IPS DF 6.9 (cell line): ENCODE results near the gene KLHL21.

ENCODE experiments used
- DNase-seq: peaks from one replicate; pipeline ENCODE4 v3.0.0-alpha.2; 2013; ENCODE audit warnings: low read depth, low spot score
- H3K27ac ChIP-seq: one replicate; pipeline ENCODE4 v1.5.1; 2013; ENCODE audit warnings: low read length, control low read depth
- H3K27me3 ChIP-seq: 2 replicates; pipeline ENCODE4 v1.6.1; 2013; ENCODE audit warnings: mild to moderate bottlenecking, low read length; ENCODE audit not compliant: control insufficient read depth, insufficient read depth
- H3K36me3 ChIP-seq: 2 replicates; pipeline ENCODE4 v1.6.1; 2013; ENCODE audit warnings: low read length; ENCODE audit not compliant: control insufficient read depth, insufficient read depth
- H3K4me1 ChIP-seq: 2 replicates; pipeline ENCODE4 v1.6.1; 2013; ENCODE audit warnings: low read length; ENCODE audit not compliant: control insufficient read depth, insufficient read depth
- H3K4me3 ChIP-seq: 2 replicates; pipeline ENCODE4 v1.5.1; 2013; ENCODE audit warnings: mild to moderate bottlenecking, low read length
- H3K9me3 ChIP-seq: 2 replicates; pipeline ENCODE4 v1.6.1; 2013; ENCODE audit warnings: low read length, inconsistent platforms; ENCODE audit not compliant: control insufficient read depth, insufficient read depth
- WGBS: extraction: QIAGEN DNeasy Blood & Tissue Kit; methylation state at CpG from one replicate; pipeline ENCODE4 v1.1.7; 2013; ENCODE audit warnings: mixed read lengths, missing lambda C conversion rate; ENCODE audit not compliant: insufficient read length, insufficient coverage; 5-methylcytosine and 5-hydroxymethylcytosine counted together

Gene KLHL21

DNA sequence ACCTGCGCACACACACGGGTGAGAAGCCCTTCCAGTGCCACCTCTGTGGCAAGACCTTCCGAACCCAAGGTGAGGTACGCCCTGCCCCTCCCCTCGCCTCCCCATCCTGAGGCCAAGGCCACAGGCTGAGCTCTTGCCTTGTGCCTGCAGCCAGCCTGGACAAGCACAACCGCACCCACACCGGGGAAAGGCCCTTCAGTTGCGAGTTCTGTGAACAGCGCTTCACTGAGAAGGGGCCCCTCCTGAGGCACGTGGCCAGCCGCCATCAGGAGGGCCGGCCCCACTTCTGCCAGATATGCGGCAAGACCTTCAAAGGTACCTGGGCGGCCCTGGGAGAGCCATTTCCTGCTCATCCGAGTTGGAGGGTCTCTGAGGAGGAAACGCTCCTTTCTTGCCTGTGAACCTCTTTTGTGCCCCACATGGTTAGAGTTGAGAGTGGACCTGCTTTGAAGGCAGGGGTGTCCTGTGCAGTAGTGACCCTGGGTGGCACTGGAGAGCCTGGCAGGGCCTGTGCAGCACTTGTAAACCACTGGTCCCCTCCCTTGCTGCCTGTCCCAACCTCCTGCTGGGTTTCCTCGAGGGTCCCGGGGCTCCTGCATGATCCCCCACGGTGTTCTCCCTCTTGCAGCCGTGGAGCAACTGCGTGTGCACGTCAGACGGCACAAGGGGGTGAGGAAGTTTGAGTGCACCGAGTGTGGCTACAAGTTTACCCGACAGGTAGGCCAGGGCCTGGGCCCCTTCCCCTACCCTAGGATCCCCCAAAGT lies 14.4 kb downstream of the KLHL21 start:
- Histone ChIP-seq H3K4me3 (no peak overlapping the region), H3K4me1 (no peaks in the 10 kb centered on the region), H3K27me3 (no peaks in the 10 kb centered on the region), H3K36me3 (peaks cover 15% of the 10 kb centered on the region), H3K27ac (no peak overlapping the region), H3K9me3 (no peaks in the 10 kb centered on the region)
- no peak for DNase-seq
- no CpG with 5 or more reads among the region's 25 CpGs for WGBS

DNA sequence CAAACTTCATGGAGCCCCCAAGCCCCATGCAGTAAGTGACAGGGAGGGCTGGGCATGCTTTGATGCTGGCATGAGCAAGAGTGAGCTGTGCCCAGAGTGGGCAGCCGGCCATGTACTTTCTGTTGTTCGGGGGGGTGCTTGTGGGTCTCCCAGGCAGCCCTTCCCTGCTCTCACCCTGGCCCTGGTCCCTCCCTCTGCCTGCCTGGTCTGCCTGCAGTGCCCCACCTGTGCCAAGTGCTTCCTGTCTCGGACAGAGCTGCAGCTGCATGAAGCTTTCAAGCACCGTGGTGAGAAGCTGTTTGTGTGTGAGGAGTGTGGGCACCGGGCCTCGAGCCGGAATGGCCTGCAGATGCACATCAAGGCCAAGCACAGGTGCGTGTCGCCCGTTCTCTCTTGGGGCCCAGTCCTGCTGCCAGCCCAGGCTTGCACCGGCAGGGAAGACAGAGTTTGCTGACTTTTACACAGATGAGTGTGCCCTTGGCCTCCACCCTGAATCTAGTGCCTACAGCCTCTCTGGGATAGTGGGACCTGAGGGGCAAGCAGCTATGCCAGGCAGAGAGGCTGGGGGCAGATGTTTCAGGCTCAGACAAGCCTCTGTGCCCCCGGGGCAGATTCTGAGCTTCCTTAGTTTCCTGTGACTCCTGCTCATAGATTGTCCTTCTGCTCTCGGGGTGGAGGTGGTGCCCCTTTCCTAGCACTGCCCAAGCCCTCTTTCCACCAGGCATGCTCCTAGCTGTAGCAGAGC lies 15.2 kb downstream of the KLHL21 start:
- H3K9me3 ChIP-seq, result no peaks in the 10 kb centered on the region
- H3K27ac ChIP-seq, result no peak overlapping the region
- H3K4me1 ChIP-seq, result no peaks in the 10 kb centered on the region
- no peak overlapping the region for H3K4me3 ChIP-seq
- no CpG with 5 or more reads among the region's 13 CpGs for WGBS
- H3K27me3 ChIP-seq, result no peaks in the 10 kb centered on the region
- peaks cover 10% of the 10 kb centered on the region for H3K36me3 ChIP-seq
- no peak for DNase-seq

DNA sequence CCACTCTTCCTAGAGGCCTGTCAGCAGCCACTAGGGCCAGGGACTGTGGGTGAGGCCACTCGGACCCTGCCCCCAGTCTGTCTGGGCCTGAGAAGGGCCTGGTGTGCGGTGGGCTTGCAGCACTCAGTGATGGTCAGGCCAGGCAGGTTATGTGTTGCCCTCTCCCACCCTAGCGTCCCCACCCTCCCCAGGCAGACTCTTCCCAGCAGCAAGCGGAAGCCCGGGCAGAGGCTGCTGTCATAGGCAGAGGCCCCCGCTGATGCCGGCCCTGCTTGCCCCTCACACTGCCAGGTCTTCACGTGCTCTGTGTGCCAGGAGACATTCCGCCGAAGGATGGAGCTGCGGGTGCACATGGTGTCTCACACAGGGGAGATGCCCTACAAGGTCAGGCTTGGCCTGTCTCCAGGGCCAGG lies 16.3 kb downstream of the KLHL21 start:
- no peak overlapping the region for H3K27ac ChIP-seq
- H3K4me1 ChIP-seq, result no peaks in the 10 kb centered on the region
- peaks cover 10% of the 10 kb centered on the region for H3K36me3 ChIP-seq
- no peak for DNase-seq
- H3K4me3 ChIP-seq, result no peak overlapping the region
- no peaks in the 10 kb centered on the region for H3K9me3 ChIP-seq
- no CpG with 5 or more reads among the region's 11 CpGs for WGBS
- no peaks in the 10 kb centered on the region for H3K27me3 ChIP-seq

DNA sequence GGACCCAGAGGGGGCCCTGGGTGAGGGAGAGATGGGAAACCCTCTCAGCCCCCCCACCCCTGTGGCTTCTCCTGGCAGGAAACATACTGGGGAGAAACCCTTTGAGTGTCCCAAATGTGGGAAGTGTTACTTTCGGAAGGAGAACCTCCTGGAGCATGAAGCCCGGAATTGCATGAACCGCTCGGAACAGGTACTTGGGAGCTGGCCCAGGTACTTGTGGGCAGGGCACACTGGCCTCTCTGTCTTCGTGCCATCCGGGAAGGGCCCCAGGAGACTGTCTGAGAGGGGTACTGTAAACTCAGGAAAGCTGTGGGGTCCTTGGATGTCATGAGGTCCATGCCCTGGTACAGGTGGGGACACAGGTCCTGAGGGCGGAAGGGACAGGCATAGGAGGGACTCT lies 16.8 kb downstream of the KLHL21 start:
- H3K36me3 ChIP-seq, result peaks cover 8% of the 10 kb centered on the region

DNA sequence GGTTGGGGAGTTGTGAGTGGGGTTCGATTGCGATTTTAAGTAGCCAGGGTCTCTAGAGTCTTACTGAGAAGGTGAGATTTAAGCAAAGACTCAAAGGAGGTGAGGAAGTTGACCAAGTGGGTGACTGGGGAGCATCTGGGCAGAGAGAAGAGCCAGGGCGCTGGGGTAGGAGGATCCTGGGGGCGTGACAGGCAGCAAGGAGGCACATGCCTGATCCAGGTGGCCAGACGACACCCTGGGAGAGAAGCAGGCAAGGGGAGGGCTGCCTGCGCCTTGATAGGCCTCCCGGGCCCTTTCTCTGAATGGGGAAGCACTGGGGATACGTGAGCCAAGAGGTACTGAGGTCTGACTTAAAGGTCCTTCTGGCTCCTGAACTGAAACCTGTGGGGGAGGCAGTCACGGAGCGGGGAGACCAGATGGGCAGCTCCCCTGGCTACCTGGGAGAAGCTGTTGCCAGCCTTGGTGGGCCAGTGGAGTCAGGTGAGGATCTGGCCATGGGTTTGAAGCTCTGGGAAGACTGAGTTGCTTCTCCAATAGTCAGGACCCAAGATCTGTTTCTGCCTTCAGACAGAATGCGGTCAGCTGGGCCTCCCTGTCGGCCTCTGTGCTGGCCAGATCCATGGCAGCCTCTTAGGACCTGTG lies 17.5 kb downstream of the KLHL21 start:
- H3K36me3 ChIP-seq, result peaks cover 8% of the 10 kb centered on the region
- no peak overlapping the region for H3K27ac ChIP-seq
- H3K27me3 ChIP-seq, result no peaks in the 10 kb centered on the region
- 0 out of 2 replicates have a peak, but pooled peaks cover 3% of the 10 kb centered on the region for H3K4me1 ChIP-seq
- WGBS, result no CpG with 5 or more reads among the region's 12 CpGs
- no peaks in the 10 kb centered on the region for H3K9me3 ChIP-seq
- no peak overlapping the region for H3K4me3 ChIP-seq
- no peak for DNase-seq

More for the DNA sequence above, 16.8 kb downstream of the KLHL21 start:
- Histone ChIP-seq H3K4me3 (no peak overlapping the region), H3K4me1 (no peaks in the 10 kb centered on the region), H3K27me3 (no peaks in the 10 kb centered on the region), H3K27ac (no peak overlapping the region), H3K9me3 (no peaks in the 10 kb centered on the region)
- no CpG with 5 or more reads among the region's 7 CpGs for WGBS
- DNase-seq, result no peak

DNA sequence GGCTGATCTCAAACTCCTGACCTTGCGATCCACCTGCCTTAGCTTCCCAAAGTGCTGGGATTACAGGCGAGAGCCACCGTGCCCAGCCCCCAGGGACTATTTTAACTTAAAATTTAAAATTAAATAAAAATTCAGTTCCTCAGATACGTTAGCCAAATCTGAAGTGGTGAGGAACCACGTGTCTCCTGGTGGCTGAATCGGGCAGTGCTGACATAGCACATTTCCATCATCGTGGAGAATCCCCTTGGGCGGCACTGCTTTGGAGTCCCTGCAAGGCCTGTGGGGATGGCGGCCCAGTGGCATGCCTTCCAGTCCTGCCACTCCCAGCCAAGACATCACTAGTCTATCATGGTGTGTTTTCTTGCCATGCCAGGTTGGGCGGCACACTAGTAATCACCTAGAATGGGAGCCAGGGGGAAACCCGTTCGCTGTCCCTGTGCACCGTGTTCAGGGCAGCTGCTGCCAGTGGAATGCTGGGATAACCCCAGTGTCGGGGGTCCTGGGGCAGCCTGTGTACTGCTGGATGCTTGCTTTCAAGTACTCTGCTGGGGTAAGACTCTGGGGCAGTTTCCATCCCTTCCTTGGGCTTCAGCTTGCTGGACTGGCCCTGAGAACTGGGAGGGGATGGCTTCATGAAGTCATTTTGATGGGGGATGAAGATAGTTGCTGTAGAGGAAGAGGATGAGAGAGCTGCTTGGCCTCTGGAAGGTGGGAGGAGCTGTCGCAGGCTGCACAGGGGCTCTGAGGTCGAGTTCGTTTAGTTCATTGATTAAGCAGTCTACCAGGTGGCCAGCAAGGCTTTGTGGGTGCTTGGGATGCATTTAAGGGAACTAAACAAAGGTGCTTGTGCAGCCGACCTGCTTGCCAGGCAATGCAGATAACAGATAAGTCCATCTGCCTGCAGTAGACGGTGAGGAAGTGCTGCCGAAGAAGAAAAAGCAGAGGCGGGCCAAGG lies 18.3 kb downstream of the KLHL21 start:
- DNase-seq, result no peak
- WGBS, result no CpG with 5 or more reads among the region's 21 CpGs
- Histone ChIP-seq H3K4me3 (no peak overlapping the region), H3K27me3 (no peaks in the 10 kb centered on the region), H3K36me3 (peaks cover 8% of the 10 kb centered on the region), H3K27ac (no peak overlapping the region), H3K4me1 (0 out of 2 replicates have a peak, but pooled peaks cover 3% of the 10 kb centered on the region), H3K9me3 (no peaks in the 10 kb centered on the region)

DNA sequence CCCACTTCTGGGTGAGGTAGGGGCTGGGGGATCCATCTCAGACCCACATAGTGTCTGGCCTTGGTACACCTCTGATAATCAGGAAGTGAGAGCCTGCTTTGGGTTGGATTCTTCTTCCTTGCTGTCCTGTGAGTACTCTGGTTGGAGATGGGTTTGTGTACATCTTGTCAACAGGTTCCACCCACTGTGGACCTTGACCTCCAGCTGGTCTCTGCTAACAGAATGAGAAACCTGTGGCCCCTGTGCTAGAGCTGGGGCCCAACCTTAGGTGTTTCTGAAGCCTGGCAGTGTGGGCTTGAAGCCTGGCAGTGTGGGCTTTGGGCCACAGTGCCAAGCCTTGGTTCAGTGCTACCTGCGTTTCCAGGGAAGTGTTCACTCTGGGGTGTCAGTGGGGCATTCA lies 20.3 kb downstream of the KLHL21 start:
- H3K4me3 ChIP-seq, result no peak overlapping the region
- H3K27me3 ChIP-seq, result no peaks in the 10 kb centered on the region
- H3K27ac ChIP-seq, result no peak overlapping the region
- no peaks in the 10 kb centered on the region; the same call in 1 of the 2 replicates for H3K36me3 ChIP-seq
- no peak for DNase-seq
- WGBS, result no CpG with 5 or more reads among the region's 1 CpG
- H3K9me3 ChIP-seq, result no peaks in the 10 kb centered on the region
- peaks cover 6% of the 10 kb centered on the region for H3K4me1 ChIP-seq

DNA sequence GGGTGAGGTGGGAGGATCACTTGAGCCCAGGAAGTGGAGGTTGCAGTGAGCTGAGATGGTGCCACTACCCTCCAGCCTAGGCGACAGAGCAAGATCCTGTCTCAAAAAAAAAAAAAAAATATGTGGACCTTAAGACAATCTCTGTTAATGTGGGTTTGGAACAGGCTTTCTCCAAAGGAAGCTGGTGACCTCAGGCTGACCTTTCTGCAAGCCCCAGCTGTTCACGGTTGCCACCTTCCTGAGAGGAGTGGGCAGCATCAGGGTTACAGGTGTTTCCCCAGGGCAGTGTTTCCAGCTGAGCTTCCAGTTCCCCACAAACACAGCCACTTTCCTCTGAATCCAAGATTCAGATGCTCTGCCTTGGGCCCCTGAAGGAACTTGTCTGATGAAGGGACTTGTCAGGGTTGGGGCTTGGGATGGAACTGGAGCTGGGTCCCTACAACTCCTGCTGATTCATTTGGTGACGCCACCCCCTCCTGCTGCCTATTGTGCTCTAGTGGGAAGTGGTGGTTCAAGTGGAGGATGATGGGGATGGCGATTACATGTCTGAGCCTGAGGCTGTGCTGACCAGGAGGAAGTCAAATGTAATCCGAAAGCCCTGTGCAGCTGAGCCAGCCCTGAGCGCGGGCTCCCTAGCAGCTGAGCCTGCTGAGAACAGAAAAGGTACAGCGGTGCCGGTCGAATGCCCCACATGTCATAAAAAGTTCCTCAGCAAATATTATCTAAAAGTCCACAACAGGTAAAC lies 20.9 kb downstream of the KLHL21 start:
- Histone ChIP-seq H3K4me1 (peaks cover 6% of the 10 kb centered on the region), H3K9me3 (no peaks in the 10 kb centered on the region), H3K36me3 (no peaks in the 10 kb centered on the region), H3K27me3 (no peaks in the 10 kb centered on the region), H3K4me3 (no peak overlapping the region), H3K27ac (no peak overlapping the region)
- DNase-seq, result no peak
- WGBS, result no CpG with 5 or more reads among the region's 10 CpGs

DNA sequence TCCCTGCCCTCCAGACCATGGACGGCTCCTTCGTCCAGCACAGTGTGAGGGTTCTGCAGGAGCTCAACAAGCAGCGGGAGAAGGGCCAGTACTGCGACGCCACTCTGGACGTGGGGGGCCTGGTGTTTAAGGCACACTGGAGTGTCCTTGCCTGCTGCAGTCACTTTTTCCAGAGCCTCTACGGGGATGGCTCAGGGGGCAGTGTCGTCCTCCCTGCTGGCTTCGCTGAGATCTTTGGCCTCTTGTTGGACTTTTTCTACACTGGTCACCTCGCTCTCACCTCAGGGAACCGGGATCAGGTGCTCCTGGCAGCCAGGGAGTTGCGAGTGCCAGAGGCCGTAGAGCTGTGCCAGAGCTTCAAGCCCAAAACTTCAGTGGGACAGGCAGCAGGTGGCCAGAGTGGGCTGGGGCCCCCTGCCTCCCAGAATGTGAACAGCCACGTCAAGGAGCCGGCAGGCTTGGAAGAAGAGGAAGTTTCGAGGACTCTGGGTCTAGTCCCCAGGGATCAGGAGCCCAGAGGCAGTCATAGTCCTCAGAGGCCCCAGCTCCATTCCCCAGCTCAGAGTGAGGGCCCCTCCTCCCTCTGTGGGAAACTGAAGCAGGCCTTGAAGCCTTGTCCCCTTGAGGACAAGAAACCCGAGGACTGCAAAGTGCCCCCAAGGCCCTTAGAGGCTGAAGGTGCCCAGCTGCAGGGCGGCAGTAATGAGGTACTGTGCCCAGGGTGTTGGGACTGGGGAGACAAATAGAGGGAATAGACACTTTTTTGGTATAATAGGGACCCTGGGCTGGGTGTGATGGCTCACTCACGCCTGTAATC lies 21.9 kb downstream of the KLHL21 start:
- DNase-seq, result no peak
- Histone ChIP-seq H3K27me3 (no peaks in the 10 kb centered on the region), H3K9me3 (no peaks in the 10 kb centered on the region), H3K36me3 (no peaks in the 10 kb centered on the region), H3K27ac (no peak overlapping the region), H3K4me3 (peak overlapping the region; percentile 82; the same call in 1 of the 2 replicates), H3K4me1 (peaks cover 6% of the 10 kb centered on the region)
- WGBS, result no CpG with 5 or more reads among the region's 19 CpGs
